A673 (cell line): ENCODE measurements around the gene DNTT. TPM values are rescaled to one million over a fixed set of nuclear protein-coding genes. Genes with fewer than 3 reads are reported as not detected.

ENCODE experiments used
- BruUV-seq: library from RNA; stranded (reverse); fragments of 400-500 nt; replicated peaks from 2 replicates; lab custom pipeline; 2021; lab: Mats Ljungman, UMichigan
- CTCF ChIA-PET: fragments of 300-600 bp; sonication (Branson Sonifier 250); formaldehyde crosslinking; loops from one replicate; lab custom pipeline; 2022; ENCODE audit warnings: antibody characterized with exemption; lab: Charles Lee
- POLR2A ChIA-PET: fragments of 300-600 bp; sonication (Branson Sonifier 250); formaldehyde crosslinking; loops from one replicate; lab custom pipeline; 2022; ENCODE audit warnings: antibody characterized with exemption; ENCODE audit not compliant: low non-redundant PET; lab: Charles Lee
- DNase-seq: peaks from one replicate; pipeline ENCODE4 v3.0.0-alpha.2; 2015; ENCODE audit warnings: low spot score
- H3K27ac ChIP-seq: fragments of 200-600 bp; sonication (generic); 2 replicates; pipeline ENCODE4 v1.5.1; 2016; ENCODE audit warnings: mixed run types, low read depth, mild to moderate bottlenecking, mixed read lengths, antibody characterized with exemption, low read length; ENCODE audit not compliant: poor library complexity, severe bottlenecking
- H3K27me3 ChIP-seq: fragments of 200-600 bp; sonication (generic); replicated peaks from 2 replicates; pipeline ENCODE4 v1.6.1; 2017; ENCODE audit warnings: mixed run types, low read depth, mild to moderate bottlenecking, mixed read lengths, antibody characterized with exemption, low read length; ENCODE audit not compliant: insufficient read depth, poor library complexity
- H3K36me3 ChIP-seq: fragments of 200-600 bp; sonication (generic); 2 replicates; pipeline ENCODE4 v1.6.1; 2016; ENCODE audit warnings: mixed run types, mild to moderate bottlenecking, mixed read lengths, antibody characterized with exemption, low read length; ENCODE audit not compliant: insufficient read depth, poor library complexity, severe bottlenecking
- H3K4me1 ChIP-seq: fragments of 200-600 bp; sonication (generic); 2 replicates; pipeline ENCODE4 v1.6.1; 2017; ENCODE audit warnings: mixed run types, mild to moderate bottlenecking, mixed read lengths, antibody characterized with exemption, low read length; ENCODE audit not compliant: insufficient read depth, poor library complexity, severe bottlenecking
- H3K4me3 ChIP-seq: fragments of 200-600 bp; sonication (generic); 2 replicates; pipeline ENCODE4 v1.5.1; 2016; ENCODE audit warnings: low read depth, mixed run types, mild to moderate bottlenecking, mixed read lengths, low read length; ENCODE audit not compliant: poor library complexity, severe bottlenecking
- H3K9me3 ChIP-seq: fragments of 200-600 bp; sonication (generic); 2 replicates; pipeline ENCODE4 v1.6.1; 2016; ENCODE audit warnings: mixed run types, low read depth, mild to moderate bottlenecking, mixed read lengths, antibody characterized with exemption, low read length; ENCODE audit not compliant: poor library complexity, severe bottlenecking
- EZH2 ChIP-seq: fragments of 200-600 bp; sonication (generic); IDR thresholded peaks from 2 replicates; pipeline ENCODE4 v1.6.1; 2017; ENCODE audit warnings: borderline replicate concordance, low read depth, mild to moderate bottlenecking, mixed read lengths, antibody characterized with exemption, low read length; ENCODE audit not compliant: poor library complexity, severe bottlenecking
- intact Hi-C: fragments of 100-400 bp; cut with micrococcal nuclease; formaldehyde crosslinking; loops from one replicate; pipeline ENCODE4 v1.10.0; 2022; ENCODE audit not compliant: unreplicated experiment
- total RNA-seq: library from RNA; stranded (reverse); gene quantifications from 2 replicates; pipeline ENCODE4 v1.2.3, GENCODE V29; 2021
- TF ChIP-seq, protein P1 (sequence below): fragments of 300-800, 200-600 bp; sonication (generic); conservative IDR thresholded peaks from 2 replicates; pipeline ENCODE4 v1.5.1; 2017; ENCODE audit warnings: low read depth, mild to moderate bottlenecking, antibody characterized with exemption, low read length, moderate library complexity, mixed read lengths

The DNTT gene
- total RNA-seq, 1 experiment from 2014 or later = not detected

DNA sequence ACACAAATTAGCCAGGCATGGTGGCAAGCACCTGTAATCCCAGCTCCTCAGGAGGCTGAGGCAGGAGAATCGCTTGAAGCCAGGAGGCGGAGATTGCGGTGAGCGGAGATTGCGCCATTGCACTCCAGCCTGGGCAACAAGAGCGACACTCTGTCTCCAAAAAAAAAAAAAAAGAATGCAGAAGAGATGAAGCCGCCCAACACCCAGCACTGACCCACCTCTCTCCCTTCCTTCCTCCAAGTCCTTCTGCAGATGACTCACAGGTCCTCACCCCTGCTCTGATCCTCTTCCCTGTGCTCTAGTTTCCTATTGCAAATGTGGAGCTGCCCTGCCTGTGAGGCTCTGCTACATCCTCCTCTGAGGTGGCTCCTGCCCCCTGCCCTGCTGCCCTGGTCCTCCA lies 76.6 kb downstream of the DNTT start:
- H3K36me3 ChIP-seq = no peaks in the 10 kb centered on the region
- ChIA-PET POLR2A (no interaction called here), CTCF (interaction anchor here (0.7 kb wide), 1 partner anchor 1754 kb away, joined by 5 read pairs; the partner anchor contains the start of gene R3HCC1L)
- intact Hi-C loops = no loop called here
- H3K4me3 ChIP-seq = no peak overlapping the region
- TF ChIP-seq EZH2 = no peak
- TF ChIP-seq, protein P1, sequence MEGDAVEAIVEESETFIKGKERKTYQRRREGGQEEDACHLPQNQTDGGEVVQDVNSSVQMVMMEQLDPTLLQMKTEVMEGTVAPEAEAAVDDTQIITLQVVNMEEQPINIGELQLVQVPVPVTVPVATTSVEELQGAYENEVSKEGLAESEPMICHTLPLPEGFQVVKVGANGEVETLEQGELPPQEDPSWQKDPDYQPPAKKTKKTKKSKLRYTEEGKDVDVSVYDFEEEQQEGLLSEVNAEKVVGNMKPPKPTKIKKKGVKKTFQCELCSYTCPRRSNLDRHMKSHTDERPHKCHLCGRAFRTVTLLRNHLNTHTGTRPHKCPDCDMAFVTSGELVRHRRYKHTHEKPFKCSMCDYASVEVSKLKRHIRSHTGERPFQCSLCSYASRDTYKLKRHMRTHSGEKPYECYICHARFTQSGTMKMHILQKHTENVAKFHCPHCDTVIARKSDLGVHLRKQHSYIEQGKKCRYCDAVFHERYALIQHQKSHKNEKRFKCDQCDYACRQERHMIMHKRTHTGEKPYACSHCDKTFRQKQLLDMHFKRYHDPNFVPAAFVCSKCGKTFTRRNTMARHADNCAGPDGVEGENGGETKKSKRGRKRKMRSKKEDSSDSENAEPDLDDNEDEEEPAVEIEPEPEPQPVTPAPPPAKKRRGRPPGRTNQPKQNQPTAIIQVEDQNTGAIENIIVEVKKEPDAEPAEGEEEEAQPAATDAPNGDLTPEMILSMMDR = no peak
- DNase-seq = no peak
- no peaks in the 10 kb centered on the region for H3K4me1 ChIP-seq
- H3K27me3 ChIP-seq = no peaks in the 10 kb centered on the region
- no TSS peak for BruUV-seq
- H3K9me3 ChIP-seq = no peaks in the 10 kb centered on the region
- H3K27ac ChIP-seq = no peak overlapping the region

DNA sequence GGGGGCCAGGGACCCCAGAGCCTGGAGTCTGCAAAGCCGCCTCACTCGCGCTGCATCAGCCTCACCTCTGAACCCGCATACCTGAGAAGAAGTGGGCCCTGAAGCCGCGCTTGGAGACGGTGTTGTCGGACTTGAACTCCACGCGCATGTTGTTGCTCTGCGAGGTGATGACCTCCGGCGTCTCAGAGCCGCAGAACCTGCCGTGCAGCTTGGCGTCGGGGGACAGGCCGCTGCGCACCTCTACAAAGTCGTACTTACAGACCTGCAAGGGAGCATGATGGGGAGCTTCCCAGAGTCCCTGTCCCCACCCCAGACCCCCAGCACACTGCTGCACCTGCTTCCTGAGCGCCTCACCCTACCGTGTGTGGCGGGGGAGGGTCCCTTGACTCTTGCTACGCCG lies 80.3 kb downstream of the DNTT start:
- Histone ChIP-seq H3K4me3 (no peak overlapping the region), H3K27ac (no peak overlapping the region), H3K36me3 (no peaks in the 10 kb centered on the region), H3K4me1 (no peaks in the 10 kb centered on the region), H3K27me3 (peaks cover 8% of the 10 kb centered on the region), H3K9me3 (no peaks in the 10 kb centered on the region)
- POLR2A ChIA-PET = no interaction called here
- no peak for TF ChIP-seq EZH2
- TF ChIP-seq, protein P1 = no peak
- no peak for DNase-seq
- intact Hi-C loops = no loop called here
- no TSS peak for BruUV-seq
- CTCF ChIA-PET = interaction anchor here (1.1 kb wide), 1 partner anchor 33 kb away, joined by 3 read pairs; no protein-coding TSS in a partner anchor

DNA sequence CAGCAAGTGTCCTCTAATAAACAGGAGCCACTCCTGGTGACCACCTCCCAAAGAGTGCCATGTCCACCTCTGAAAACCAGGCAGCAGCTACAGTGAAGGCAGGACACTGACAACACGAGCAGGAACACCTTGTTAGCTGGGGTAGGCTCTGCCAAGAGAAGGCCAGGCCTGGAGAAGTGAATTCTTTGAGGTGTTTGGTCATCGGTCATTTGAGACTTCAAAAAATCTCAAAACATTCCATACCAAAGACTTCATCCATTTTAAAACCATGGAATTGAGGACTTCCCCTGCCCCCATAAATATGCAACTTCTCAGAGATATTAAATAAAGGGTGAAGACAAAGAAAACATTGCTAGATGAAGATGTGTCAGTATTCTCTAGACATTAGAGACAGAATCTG lies 82.9 kb downstream of the DNTT start:
- no TSS peak for BruUV-seq
- no peaks in the 10 kb centered on the region for H3K4me1 ChIP-seq
- no peak overlapping the region for H3K4me3 ChIP-seq
- no peak for TF ChIP-seq EZH2
- TF ChIP-seq, protein P1 = no peak
- CTCF ChIA-PET = no interaction called here
- intact Hi-C loops = no loop called here
- H3K27ac ChIP-seq = no peak overlapping the region
- no peaks in the 10 kb centered on the region for H3K9me3 ChIP-seq
- H3K27me3 ChIP-seq = peaks cover 12% of the 10 kb centered on the region
- POLR2A ChIA-PET = no interaction called here
- no peak for DNase-seq
- no peaks in the 10 kb centered on the region for H3K36me3 ChIP-seq
